ENCODE results near the gene CPOX.

DNA sequence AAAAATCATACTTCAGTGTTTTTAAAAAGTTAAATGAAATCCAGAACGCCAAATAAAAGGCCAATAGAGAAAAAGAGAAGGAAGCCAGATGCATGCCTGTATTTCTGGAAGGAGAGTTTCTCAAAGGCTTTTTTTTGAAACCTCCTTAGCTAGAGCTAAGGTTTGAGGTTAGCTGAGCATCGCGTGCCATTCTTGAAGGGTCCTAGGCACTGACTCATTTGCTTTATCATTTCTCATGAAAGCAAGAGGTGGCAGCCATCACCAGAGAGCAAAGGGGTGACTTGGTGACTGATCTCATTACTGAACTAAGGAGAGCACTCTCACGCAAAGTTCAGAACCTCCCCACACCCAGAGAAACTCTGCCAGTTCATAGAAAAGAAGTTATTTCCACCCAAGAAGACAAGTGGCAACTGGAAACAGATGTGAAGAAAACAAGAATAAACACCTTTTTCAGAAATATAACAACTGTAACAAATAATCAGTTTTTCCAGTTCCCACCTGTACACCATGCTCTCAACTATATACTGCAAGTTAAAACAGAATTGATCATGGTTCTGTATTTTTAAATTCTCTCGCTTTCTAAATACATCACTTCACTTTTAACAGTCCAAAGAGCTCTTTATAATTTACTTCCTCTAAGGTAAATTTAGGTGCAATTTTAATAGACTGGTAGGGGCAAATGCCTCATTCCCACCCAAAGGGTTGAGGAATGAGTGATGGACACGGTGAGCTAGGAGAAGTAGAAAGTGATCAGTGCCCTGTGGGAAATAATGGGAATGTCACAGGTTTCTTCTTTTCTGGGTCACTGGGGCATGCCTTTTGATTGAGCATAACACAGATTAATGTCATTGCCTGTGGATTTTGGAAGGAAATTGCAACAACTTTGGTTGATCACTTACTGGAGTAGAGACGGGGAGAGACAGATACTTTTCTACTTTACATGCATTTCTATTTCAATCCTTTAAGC is 37.0 kb downstream of the CPOX start:
- TF ChIP-seq ZBTB7A (IDR thresholded peaks at IDR 0.05; ENCODE audit: low read depth), result no peak
- TF ChIP-seq RAD21 (IDR thresholded peaks at IDR 0.05; ENCODE audit: low read depth), result no peak
- no peak for TF ChIP-seq EP300 (IDR thresholded peaks at IDR 0.05; ENCODE audit: borderline replicate concordance)
- TF ChIP-seq, protein P1, sequence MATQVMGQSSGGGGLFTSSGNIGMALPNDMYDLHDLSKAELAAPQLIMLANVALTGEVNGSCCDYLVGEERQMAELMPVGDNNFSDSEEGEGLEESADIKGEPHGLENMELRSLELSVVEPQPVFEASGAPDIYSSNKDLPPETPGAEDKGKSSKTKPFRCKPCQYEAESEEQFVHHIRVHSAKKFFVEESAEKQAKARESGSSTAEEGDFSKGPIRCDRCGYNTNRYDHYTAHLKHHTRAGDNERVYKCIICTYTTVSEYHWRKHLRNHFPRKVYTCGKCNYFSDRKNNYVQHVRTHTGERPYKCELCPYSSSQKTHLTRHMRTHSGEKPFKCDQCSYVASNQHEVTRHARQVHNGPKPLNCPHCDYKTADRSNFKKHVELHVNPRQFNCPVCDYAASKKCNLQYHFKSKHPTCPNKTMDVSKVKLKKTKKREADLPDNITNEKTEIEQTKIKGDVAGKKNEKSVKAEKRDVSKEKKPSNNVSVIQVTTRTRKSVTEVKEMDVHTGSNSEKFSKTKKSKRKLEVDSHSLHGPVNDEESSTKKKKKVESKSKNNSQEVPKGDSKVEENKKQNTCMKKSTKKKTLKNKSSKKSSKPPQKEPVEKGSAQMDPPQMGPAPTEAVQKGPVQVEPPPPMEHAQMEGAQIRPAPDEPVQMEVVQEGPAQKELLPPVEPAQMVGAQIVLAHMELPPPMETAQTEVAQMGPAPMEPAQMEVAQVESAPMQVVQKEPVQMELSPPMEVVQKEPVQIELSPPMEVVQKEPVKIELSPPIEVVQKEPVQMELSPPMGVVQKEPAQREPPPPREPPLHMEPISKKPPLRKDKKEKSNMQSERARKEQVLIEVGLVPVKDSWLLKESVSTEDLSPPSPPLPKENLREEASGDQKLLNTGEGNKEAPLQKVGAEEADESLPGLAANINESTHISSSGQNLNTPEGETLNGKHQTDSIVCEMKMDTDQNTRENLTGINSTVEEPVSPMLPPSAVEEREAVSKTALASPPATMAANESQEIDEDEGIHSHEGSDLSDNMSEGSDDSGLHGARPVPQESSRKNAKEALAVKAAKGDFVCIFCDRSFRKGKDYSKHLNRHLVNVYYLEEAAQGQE (IDR thresholded peaks at IDR 0.05; ENCODE audit: low read depth), result no peak
- TF ChIP-seq, protein P2, sequence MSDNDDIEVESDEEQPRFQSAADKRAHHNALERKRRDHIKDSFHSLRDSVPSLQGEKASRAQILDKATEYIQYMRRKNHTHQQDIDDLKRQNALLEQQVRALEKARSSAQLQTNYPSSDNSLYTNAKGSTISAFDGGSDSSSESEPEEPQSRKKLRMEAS (IDR thresholded peaks at IDR 0.05), result no peak
- no peak for TF ChIP-seq TAF1 (IDR thresholded peaks at IDR 0.05; ENCODE audit: low read depth)
- no peak for TF ChIP-seq YY1 (IDR thresholded peaks at IDR 0.05; ENCODE audit: low read depth)
- no peak for TF ChIP-seq TEAD4 (IDR thresholded peaks at IDR 0.05)
